HTR-8/SVneo (cell line): ENCODE data around the gene HELQ.
"Not testable (repeated sequence)": the region's sequence is repeated elsewhere in the genome, so short reads cannot be mapped to it uniquely, and the experiment has no call there.

Source experiments
- DNase-seq: peaks from one replicate; pipeline ENCODE4 v3.0.0; 2011; ENCODE audit warnings: low spot score, mixed read lengths; ENCODE audit not compliant: insufficient read length
- FAIRE-seq: peaks from 2 replicates; lab custom pipeline; 2011; peaks lifted over from hg19 to GRCh38; lab: Jason Lieb, UNC

Gene HELQ

GRCh38 chr4:83438719-83439118 is 16.9 kb downstream of the HELQ start:
- DNase-seq (no peak), FAIRE-seq (no peak)

GRCh38 chr4:83436680-83437079 is 18.9 kb downstream of the HELQ start:
- FAIRE-seq (no peak), DNase-seq (no peak)

- FAIRE-seq (no peak), DNase-seq (no peak)
Measured at GRCh38 chr4:83431200-83431599, 24.4 kb downstream of the HELQ start.

- DNase-seq (no peak), FAIRE-seq (no peak)
Measured at GRCh38 chr4:83418211-83418610, 37.4 kb downstream of the HELQ start.

- FAIRE-seq (no peak), DNase-seq (no peak)
Measured at GRCh38 chr4:83417566-83417965, 38.1 kb downstream of the HELQ start.

GRCh38 chr4:83413676-83414075 is 41.9 kb downstream of the HELQ start:
- no peak for DNase-seq
- FAIRE-seq: no peak

- no peak for DNase-seq
- no peak for FAIRE-seq
Measured at GRCh38 chr4:83408908-83409307, 46.7 kb downstream of the HELQ start.

GRCh38 chr4:83405844-83406816 is 49.5 kb downstream of the HELQ start:
- no peak for DNase-seq

GRCh38 chr4:83398158-83398557 is 57.5 kb downstream of the HELQ start:
- not testable (repeated sequence) for DNase-seq, FAIRE-seq

More at GRCh38 chr4:83405844-83406816, 49.5 kb downstream of the HELQ start:
- no peak for FAIRE-seq

GRCh38 chr4:83393908-83394307 is 61.7 kb downstream of the HELQ start:
- FAIRE-seq: no peak
- DNase-seq: no peak

GRCh38 chr4:83392562-83392961 is 63.1 kb downstream of the HELQ start:
- DNase-seq (no peak), FAIRE-seq (no peak)

- FAIRE-seq (no peak), DNase-seq (no peak)
Measured at GRCh38 chr4:83390944-83391343, 64.7 kb downstream of the HELQ start.

- DNase-seq (no peak), FAIRE-seq (no peak)
Measured at GRCh38 chr4:83389756-83390505, 65.7 kb downstream of the HELQ start.

- FAIRE-seq: no peak
Measured at GRCh38 chr4:83389037-83389720, 66.4 kb downstream of the HELQ start.

GRCh38 chr4:83388313-83388676 is 67.3 kb downstream of the HELQ start:
- DNase-seq: no peak
- FAIRE-seq: no peak

More at GRCh38 chr4:83389037-83389720, 66.4 kb downstream of the HELQ start:
- no peak for DNase-seq

- no peak for DNase-seq
- no peak for FAIRE-seq
Measured at GRCh38 chr4:83387476-83388312, 67.9 kb downstream of the HELQ start.

- no peak for FAIRE-seq
- DNase-seq: no peak
Measured at GRCh38 chr4:83387012-83387411, 68.6 kb downstream of the HELQ start.

GRCh38 chr4:83382850-83383249 is 72.8 kb downstream of the HELQ start:
- FAIRE-seq: no peak
- DNase-seq: no peak

- FAIRE-seq (no peak), DNase-seq (no peak)
Measured at GRCh38 chr4:83381173-83381572, 74.5 kb downstream of the HELQ start.

GRCh38 chr4:83378419-83378818 is 77.2 kb downstream of the HELQ start:
- no peak for FAIRE-seq

More at GRCh38 chr4:83378419-83378818, 77.2 kb downstream of the HELQ start:
- DNase-seq: no peak
